HG03159 (cell line): ENCODE measurements around the gene POLD4.

Experiments
- ATAC-seq: cut with Tn5 transposase; IDR thresholded peaks from one replicate; pipeline ENCODE4 v1.9.1; 2021; ENCODE audit warnings: mild to moderate bottlenecking, moderate library complexity; ENCODE audit not compliant: unreplicated experiment

POLD4 gene

DNA sequence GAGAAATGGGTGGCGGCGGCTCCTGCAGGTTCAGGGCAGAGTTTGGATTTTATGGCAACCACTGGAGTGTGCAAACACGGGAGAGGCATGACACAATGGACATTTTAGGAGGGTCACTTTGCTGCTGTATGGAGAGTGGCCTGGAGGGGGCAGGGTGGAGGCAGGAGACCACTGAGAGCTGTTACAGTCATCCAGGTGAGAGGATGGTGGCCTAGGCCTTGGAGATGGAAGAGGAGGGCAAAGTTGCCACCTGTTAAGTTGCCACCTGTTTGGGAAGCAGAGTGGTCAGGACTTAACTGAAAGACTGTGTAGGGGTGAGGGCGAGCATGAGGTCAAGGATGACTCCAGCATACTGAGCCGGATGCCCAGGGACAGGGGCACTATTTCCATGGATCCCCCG, 36.1 kb upstream of the POLD4 start:
- ATAC-seq = no peak

DNA sequence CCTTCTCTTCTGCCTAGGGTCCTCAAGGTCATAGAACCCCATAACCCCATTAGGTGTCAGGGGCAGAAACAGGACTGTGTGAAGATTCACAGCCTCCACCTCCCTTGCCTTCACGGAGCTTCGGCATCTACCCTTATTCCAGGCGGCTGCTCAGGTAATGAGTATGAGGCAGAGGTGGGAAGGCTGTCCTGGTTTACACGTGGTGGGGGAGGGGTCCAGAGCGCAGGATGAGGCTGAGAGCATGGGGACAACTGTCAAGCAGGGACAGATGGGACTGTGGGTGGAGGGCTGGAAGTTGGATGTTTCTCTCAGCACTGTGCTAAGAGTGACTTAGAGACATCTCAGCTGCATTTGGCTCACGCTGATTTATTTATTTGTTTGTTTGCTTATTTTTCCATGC, 34.2 kb upstream of the POLD4 start:
- no peak for ATAC-seq

DNA sequence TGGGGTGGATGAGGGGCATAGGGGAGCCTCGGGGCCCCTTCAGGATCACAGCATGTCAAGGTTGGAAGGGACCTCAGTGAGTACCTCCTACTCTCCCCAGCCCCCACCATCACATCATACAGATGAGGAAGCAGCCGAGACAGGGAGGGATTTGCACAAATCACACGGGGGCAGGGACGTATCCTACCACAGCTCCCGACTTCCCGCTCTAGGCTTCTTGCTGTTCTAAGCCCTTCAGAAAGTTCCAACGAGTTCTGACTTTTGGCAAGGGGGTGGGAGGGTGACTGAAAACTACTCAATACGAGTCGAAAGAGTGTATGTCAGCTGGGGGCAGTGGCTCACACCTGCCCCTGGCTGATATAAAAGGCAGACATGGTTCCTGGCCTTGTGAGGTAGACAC, 33.7 kb upstream of the POLD4 start:
- ATAC-seq = no peak

DNA sequence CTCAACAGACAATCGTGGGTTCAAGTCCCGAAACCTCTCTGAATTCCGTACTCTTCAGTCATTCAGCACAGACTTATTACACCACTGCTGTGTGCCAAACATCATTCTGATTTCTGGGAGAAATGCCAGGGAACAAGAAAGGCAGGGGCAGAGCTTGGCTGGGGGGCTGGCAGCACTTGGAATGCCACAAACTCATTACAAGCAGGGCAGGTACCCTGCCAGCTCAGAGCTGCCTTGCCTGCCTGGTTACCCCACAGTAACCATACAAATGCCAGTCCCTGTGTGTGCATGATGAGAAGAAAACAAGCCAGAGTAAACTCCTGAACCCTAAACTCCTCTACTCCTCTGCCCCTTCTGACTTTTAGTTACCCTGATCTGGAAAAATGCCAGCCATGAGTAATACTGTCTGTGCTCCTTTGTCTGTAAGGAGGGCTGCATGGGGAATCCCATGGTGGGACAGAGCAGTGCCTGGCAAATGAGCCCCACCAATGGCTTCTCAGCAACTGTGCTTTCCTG, 31.6 kb upstream of the POLD4 start:
- no peak for ATAC-seq

DNA sequence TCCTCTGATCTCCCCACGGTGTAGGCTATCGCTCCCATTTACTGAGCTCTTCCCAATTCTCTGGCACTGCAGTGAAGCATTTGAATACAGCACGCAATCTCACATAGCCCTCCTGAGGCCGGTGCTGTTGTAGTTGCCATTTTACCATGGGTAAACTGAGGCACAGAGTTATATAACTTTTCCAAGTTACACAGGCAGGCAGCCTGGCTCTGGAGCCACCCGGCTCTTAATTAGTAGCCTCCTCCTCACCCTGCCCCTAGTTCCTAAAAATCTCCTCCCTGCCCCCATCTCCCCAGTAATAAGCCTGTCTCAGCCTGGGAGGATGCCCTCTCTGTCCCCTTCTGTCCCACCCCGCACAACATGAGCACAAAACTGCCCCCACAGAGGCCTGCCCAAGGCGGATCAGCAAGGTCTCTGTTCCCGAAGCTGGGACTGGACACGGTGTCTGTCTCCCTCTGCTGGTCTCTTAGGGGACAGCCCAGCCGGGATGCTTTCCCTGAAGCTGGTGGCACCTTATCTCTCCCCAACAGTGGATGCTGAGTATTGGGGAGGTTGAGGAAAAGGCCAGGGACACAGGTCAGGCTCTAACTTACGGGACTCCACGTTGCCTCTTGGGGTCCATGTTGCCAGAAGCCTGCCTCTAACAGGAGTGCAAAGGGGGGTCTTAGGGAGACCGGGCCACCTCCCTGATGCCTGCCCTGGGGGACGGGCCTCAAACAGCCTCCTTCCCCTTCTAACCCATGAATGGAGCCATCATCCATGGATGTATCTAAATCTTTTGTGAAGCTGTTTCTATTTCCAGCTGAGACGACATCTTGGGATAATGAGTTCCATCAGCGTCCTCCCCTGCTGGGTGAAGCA, 29.2 kb upstream of the POLD4 start:
- no peak for ATAC-seq

DNA sequence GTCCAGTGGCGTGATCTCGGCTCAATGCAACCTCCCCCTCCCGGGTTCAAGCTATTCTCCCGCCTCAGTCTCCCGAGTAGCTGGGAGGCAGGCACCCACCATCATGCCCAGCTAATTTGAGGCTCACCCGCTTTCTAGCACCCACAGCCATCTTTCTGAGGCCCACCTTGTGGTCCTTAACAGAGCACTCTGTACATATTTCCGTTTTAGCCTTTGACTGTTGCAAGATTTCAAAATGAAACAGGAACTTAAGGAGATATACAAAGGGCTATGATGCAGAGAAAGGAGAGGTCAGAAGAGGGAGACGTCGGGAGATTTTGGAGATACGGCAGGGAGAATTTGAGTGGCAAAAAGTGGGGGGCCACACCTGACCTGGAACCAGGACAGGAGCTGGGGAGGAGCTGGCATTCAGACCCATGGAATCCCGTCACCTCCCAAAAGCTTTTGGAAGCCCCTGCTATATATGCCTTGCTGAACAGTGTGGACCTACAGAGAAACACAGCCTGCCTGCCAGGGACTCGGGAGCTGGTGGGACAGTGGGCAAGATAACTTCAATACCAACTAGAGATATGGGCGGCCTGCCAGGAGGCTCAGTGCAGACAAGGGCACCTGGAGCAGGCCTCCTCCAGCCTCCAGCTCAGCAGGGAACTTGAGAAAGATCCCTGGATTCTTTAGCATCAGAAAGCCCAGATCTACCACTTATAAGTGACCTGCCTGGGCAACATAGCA, 28.1 kb upstream of the POLD4 start:
- ATAC-seq = no peak

DNA sequence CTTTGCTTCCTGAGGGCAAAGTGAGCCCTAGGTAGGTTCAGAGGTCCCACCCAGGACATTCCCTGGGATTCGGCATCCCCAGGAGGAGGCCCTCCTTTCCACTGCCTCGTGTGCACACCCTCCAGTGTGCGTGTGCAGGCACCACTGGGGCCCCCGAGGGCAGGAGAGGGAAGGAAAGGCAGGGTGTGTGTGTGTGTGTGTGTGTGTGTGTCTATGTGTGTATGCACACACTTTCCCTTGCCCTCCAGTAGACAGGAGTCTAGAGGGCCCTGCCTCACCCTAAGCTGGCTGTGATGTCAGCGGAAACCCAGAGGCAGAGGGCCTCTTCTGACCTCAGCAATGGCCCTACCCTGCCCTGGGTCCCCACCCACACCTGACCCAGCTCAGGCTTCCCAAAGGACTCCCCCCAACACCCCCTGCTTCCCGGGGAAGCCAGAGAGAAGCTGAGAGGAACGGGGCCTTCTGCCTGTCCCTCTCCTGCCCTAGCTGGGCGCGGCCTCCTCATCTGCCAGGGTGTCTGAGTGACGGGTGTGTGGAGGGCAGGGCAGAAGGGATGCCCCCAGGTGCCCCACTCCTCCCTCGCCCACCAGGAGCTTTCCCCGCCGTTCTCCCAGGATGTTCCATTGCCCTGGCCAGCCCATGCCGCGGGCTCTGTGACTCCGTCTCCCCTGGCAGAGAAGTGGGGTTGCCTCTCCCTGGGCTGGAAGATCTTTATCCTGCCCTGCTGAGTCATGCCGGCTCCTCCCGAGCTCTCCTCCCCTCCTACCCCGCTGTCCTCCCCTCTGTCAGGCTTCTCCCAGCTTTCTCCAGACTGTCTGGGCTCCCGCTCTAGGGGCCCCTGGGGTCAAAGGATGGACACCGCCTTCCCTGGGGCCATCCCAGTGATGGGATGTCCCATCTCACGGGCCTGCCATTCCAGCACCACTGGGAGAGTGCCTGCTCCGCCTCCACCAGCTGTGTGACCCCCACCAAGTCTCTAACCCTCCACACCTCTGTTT, 26.0 kb upstream of the POLD4 start:
- no peak for ATAC-seq

DNA sequence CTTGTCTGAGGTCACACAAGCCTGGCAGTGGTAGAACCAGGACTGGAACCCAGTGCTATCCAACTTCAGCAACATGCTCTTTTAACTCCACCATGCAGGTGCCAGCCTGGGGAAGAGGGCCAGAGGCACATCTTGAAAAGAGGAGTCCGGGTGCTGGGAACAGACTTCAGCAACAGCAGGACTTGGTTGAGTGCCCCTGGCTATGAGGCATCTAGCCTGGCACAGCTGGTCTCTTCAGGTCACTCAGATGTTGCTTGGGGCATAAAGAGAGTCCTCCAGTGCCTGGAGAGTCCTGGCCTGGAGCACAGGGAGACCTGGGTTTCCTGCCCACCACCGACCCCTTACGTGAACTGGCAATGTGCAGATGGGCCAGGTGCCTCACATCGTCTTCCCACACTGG, 25.2 kb upstream of the POLD4 start:
- no peak for ATAC-seq

DNA sequence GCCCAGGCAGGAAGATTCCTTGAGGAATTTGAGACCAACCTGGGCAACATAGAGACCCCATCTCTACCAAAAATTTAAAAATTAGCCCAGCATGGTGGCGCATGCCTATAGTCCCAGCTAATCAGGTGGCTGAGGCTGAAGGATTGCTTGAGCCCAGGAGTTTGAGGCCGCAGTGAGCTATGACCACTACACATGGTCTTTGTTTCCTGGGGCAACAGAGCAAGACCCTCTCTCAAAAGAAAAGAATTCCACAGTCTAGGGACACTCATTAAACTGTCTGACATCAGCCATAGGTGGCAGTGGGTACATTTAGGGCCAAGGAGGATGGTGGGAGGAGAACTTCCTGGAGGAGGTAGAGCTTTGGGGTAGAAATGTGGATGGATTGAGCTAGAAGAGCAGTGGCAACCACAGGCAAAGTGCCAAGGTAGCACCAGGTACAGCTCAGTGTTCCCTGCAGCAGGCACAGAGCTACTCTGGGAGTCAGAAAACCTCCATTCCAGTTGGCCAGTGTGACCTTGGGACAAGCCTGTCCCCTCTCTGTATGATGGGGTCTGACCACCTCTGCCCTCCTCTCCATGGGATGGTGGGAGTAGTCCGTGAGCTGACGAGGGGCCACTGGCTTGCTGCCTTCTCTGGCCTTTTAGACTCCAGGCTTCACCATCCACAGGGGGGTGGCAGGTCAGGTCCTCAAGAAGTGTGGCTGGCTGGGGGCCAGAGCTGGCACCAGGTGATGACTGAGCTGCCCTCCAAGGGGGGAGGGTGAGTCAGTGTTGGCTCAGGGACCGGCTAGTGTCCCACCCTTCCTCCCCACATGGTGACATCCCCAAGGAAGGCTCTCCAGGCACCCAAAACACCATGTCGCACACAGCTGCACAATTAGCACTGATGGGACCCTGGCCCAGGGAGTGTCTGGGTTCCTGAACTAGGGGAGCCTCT, 23.8 kb upstream of the POLD4 start:
- ATAC-seq = no peak

DNA sequence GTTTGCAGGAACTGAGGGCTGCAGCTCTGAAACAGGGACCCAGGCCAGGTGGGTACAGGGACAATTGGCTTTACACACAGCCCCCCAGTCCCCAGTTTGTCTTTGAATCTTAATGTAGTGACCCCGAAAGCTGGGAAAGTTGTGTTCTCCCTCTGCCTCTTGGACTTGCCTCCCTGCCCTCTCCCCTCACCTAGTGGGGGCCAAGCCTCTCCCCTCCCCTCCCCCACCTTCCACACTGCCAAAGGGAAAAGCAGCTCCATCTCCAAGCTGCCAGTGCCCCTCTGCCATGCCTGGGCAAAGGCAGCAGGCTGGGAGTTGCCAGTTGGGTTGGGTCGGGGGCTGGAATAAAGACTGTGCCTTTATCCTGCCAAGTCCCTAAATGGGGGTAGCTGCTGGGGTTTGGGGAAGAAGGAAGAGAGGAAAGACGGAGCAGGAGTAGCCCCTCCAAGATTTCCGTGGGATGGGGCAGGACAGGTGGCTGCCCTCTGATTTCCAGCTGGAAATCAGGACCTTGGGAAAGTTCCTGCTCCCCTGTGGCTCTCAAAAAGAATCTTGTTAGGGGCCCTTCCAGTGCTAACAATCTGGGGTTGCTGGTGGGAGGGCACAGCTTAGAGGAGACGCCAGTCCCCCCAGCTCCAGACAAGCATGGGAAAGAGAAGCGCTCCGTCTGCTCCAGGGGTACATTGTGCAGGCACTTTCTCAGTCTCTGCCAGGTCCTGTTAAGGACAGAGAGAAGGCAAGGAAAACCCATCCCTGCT, 22.9 kb upstream of the POLD4 start:
- no peak for ATAC-seq

DNA sequence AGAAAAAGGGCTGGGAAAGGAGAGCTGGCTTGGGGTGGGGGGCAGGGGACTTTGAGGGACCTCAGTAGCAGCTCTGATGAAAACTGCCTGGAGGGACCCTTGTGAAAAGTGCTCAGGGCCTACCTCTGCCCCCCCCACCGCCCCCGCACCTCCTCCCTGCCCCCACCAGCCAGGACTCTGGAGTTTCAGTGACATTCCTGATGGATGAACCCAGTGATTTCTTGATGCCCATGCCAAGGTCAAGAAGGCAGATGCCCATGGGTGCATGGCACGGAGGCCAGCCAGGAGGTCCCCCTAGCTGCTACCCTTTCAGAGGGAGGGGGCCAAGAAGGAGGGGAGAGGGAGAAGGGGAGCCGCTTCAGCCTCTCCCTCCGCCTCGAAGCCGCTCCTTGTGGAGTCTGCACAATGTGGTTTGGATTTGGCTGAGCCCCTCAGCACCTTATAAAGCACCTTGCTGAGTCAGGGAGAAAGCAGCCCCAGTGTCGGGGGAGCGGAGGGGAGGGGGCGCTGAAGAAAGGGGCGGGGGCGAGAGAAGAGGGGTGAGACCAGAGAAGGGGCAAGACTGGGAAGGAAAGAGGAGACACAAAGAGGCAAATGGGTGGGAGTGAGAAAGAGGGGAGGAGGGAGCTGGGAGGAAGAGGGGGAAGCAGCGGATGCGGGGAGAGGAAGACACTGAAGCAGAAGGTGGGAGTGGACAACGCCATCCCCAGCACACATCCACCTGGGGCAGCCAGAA, 22.1 kb upstream of the POLD4 start:
- ATAC-seq = no peak

DNA sequence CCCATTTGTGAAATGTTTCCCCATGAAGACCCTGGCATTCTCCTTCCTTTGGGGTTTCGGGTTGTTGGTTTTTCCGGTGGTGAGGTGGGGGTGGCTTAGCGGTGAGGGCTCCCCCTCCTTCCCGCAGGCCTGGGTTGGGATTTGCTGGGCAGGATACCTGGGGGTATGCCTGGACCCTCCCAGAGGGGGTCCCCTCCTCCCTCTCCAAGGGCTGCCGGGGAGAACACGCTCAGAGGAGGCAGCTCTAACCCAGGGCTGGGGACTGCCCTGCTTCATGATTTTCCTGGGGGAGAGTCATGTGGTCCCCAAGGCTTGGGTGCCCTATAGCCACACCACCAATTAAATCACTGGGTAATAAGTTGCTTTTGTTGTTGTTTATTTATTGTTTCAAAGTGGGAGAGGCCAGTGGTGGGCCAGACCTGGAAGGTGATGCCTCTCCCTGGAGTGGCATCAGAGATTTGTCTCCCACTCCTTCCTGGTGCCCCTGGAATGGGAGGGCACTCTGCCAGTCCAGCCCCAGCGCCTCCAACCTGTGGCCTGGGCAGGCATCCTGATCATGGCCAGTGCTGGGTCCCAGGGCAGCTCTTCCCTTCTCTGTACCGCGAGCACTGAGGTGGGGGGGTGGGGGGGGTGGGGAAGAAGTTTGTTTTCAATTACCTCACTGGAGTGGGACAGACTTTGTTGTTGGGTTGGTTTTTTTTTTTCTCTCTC, 21.4 kb upstream of the POLD4 start:
- ATAC-seq = no peak

DNA sequence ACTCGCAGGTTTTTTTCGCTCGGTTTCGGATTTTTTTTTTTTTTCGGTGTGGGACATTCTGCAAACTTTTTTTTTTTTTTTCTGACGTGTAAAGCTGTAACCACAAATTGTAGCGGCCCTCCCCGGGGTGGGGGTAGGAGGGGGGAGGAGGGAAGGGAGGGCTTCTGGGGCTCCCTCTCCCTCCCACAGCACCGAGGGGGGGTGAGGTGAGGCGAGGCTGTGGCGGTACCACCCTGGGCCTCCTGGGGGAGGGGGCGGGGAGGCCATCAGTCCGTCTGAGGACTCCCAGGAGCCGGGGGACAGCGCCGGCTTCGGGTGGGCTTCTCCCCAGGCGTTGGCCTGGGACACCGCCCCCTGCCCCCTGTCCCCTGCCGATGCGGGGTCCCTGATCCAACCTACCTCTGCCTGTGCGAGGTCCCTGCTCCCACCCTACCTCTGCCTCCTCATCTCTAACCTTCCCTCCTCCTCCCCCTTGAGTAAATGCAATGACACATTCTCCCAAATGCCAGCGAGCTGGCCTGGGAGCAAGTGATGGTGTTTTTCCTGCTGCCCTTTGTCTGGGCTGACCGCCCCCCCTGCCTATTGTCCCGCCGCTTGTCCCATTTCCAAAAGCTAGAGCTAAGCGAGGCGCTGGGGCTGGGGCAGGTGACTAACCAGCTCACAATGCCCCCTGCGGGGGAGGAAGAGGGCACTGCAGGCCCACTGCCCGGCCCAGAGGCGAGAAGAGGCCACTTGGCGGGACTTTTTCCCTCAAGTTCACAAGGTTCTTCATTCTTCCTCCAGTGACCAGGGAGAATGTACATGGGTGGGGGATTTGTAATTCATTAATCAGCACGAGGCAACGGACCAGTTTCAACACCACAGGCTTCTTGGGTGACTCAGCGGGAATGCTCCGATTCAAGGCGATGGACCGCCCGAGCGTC, 20.6 kb upstream of the POLD4 start:
- no peak for ATAC-seq

DNA sequence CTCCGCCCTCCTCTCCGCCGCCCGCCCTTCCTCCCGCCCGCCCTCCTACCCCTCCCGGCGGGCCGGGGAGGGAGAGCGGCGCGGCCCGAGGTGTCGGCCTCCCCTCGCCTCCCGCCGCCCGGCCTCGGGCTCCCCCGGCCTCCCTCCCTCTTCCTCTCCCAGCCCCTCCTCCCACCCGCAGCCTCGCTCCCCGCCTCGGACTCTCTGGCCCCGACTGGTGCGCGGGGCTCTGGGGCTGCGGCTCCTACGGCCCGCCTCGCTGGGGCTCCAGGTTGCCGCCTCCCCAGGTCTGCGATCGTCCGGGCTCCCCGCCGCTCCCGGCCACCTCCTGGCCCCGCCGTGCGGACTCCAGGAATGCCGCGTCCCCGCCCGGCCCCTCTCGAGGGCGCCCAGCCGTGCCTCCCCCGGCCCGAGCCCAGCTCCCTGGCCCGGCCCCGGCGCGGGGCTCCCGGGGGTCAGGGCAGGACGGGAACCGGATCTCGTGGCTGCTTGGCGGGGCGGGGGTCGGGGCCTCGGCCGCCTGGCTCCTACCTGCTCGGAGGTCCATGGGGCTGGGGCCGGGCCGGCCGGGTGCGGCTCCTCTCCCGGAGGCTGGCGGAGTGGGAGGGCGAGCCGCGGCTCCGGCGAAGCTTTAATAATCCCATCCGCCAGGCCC, 19.8 kb upstream of the POLD4 start, which contains the start of gene CLCF1:
CLCF1 (minus strand) TSS at position 606 of the 655 bp plus-strand sequence; CDS start at position 547, 59 bp downstream.
- ATAC-seq = no peak

DNA sequence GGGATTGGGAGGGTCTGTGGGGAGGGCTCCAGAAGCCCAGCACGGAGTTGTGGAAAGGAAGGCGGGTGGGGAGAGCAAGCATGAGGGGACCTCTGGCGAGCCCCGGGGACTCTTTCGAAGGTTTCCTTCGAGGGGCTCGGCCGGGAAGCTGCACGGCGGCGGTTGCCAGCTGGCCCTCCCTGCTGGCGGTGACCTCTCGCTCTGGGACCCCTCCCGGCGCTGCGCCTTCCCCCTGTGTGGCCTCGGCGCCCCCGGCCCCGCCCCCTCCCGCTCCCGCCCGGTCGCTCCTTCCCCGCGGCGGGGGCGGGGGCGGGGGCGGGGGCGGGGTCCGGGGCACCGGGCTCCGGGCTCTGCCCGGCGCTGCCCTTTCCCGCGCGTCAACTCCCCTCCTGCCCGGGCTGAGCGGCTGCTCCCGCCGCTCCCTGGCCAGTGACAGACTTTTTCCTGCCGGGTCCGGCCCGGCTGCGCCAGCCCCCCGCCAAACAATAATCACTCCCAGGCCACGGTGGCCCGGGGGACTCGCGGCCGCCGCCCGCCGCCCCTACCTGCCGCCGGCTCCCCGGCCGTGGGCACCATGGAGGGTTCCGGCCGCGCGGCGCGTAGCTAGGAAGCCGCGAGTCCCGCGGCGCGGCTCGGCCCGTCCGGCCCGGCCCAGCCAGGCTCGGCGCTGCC, 19.1 kb upstream of the POLD4 start:
- ATAC-seq = no peak

DNA sequence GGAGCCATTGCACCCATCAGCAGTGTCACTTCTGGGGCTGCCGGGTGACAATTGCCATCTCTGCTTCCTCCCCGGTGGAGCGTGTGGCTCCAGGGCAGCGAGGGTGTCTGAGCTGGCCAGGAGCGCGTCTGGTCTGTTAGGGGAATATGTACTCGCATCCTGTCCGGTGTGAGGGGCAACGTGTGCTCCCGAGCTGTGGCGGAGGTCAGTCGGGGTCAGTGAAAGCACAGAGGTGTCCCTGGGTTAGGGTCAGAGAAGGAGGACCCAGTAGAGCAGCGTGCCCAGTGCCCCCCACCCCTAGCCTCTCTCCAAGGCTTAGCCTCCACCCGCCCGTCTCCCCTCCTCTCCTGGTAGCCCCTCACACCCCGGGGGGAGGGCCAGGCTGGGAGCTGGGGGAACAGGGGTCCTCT, 18.6 kb upstream of the POLD4 start:
- ATAC-seq = no peak
